Measurements from ENCODE around the gene ARHGAP8. TPM values are rescaled to one million over a fixed set of nuclear protein-coding genes. Genes with fewer than 3 reads are reported as not detected.

Gene ARHGAP8
- total and polyA plus RNA-seq, 2 of the 13 experiments (the other 11 are each of a cell fraction or from before 2014, with no cell fraction given), result 0.07 TPM; not detected in 1

GRCh38 chr22:44709881-44710392 is 42.4 kb upstream of the ARHGAP8 start:
- peaks cover 3% of the 10 kb centered on the region in 2 experiments; a peak in 4 of 5 replicates for H3K36me3 ChIP-seq (replicated peaks in 1 of 2; ENCODE audit: control insufficient read depth in 1 of 2, insufficient read depth in 2 of 2, low read length in 2 of 2)
- no TSS peak for BruUV-seq (replicated peaks)
- H3K9ac ChIP-seq (ENCODE audit: insufficient read depth, low read depth, low read length), result no peak overlapping the region
- TF ChIP-seq HOXA9 (CRISPR knock-in tag; IDR thresholded peaks at IDR 0.05; ENCODE audit: borderline replicate concordance), result no peak
- TF ChIP-seq ZBTB8A (CRISPR knock-in tag; IDR thresholded peaks at IDR 0.05; ENCODE audit: borderline replicate concordance, low read depth), result no peak
- TF ChIP-seq PHF8 (CRISPR knock-in tag; IDR thresholded peaks at IDR 0.05), result no peak
- no peak for TF ChIP-seq RBFOX2 (IDR thresholded peaks at IDR 0.05; ENCODE audit: low read depth, low read length)
- TF ChIP-seq PATZ1 (CRISPR knock-in tag; IDR thresholded peaks at IDR 0.05), result no peak
- no peak for TF ChIP-seq SRF (IDR thresholded peaks at IDR 0.05; ENCODE audit: low read depth, low read length)
- TF ChIP-seq RAD51 (IDR thresholded peaks at IDR 0.05; ENCODE audit: borderline replicate concordance), result no peak
- no peak for TF ChIP-seq CBX2 (IDR thresholded peaks at IDR 0.05; ENCODE audit: low read depth, low read length)
- no peak for TF ChIP-seq CBX2 (CRISPR knock-in tag; IDR thresholded peaks at IDR 0.05; ENCODE audit: low read depth)
- TF ChIP-seq, protein P1, sequence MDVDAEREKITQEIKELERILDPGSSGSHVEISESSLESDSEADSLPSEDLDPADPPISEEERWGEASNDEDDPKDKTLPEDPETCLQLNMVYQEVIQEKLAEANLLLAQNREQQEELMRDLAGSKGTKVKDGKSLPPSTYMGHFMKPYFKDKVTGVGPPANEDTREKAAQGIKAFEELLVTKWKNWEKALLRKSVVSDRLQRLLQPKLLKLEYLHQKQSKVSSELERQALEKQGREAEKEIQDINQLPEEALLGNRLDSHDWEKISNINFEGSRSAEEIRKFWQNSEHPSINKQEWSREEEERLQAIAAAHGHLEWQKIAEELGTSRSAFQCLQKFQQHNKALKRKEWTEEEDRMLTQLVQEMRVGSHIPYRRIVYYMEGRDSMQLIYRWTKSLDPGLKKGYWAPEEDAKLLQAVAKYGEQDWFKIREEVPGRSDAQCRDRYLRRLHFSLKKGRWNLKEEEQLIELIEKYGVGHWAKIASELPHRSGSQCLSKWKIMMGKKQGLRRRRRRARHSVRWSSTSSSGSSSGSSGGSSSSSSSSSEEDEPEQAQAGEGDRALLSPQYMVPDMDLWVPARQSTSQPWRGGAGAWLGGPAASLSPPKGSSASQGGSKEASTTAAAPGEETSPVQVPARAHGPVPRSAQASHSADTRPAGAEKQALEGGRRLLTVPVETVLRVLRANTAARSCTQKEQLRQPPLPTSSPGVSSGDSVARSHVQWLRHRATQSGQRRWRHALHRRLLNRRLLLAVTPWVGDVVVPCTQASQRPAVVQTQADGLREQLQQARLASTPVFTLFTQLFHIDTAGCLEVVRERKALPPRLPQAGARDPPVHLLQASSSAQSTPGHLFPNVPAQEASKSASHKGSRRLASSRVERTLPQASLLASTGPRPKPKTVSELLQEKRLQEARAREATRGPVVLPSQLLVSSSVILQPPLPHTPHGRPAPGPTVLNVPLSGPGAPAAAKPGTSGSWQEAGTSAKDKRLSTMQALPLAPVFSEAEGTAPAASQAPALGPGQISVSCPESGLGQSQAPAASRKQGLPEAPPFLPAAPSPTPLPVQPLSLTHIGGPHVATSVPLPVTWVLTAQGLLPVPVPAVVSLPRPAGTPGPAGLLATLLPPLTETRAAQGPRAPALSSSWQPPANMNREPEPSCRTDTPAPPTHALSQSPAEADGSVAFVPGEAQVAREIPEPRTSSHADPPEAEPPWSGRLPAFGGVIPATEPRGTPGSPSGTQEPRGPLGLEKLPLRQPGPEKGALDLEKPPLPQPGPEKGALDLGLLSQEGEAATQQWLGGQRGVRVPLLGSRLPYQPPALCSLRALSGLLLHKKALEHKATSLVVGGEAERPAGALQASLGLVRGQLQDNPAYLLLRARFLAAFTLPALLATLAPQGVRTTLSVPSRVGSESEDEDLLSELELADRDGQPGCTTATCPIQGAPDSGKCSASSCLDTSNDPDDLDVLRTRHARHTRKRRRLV (CRISPR knock-in tag; IDR thresholded peaks at IDR 0.05), result no peak
- TF ChIP-seq ZBTB42 (CRISPR knock-in tag; IDR thresholded peaks at IDR 0.05), result no peak
- no peak for TF ChIP-seq ZNF317 (CRISPR knock-in tag; IDR thresholded peaks at IDR 0.05)
- TF ChIP-seq ZIK1 (CRISPR knock-in tag; IDR thresholded peaks at IDR 0.05; ENCODE audit: borderline replicate concordance, low read depth), result no peak
- H3K27me3 ChIP-seq (ENCODE audit: control insufficient read depth in 1 of 2, insufficient read depth in 2 of 2, low read length in 2 of 2), result no peaks in the 10 kb centered on the region
- peaks cover 9% of the 10 kb centered on the region for H3K79me2 ChIP-seq (ENCODE audit: insufficient read depth, low read length)
- no peak overlapping the region for H3K27ac ChIP-seq (ENCODE audit: extremely low read length, insufficient read depth, low read length)
- no peak for DNase-seq (ENCODE audit: low spot score)
- peaks cover 34% of the 10 kb centered on the region for H3K4me1 ChIP-seq (ENCODE audit: insufficient read depth, low read length)
- CTCF ChIA-PET (ENCODE audit: low intra/inter-chr PET ratio, low total read pairs), result no interaction called here
- H2AFZ ChIP-seq (ENCODE audit: low read length), result no peak overlapping the region
- H3K4me2 ChIP-seq (ENCODE audit: low read depth, low read length), result no peak overlapping the region
- no peak overlapping the region for H3K4me3 ChIP-seq (replicated peaks in 1 of 3; ENCODE audit: insufficient read depth in 1 of 3, low read depth in 2 of 3, low read length in 3 of 3)
- peaks cover 5% of the 10 kb centered on the region; the same call in 1 of the 2 replicates for H4K20me1 ChIP-seq (ENCODE audit: insufficient read depth, low read length)
- no peak for FAIRE-seq
- POLR2A ChIA-PET, result no interaction called here
- WGBS (ENCODE audit: low lambda C conversion rate), result 86% methylated on average over 6 of the region's 12 CpGs
- no peak for ATAC-seq
- intact Hi-C loops (cut with micrococcal nuclease; ENCODE audit: unreplicated experiment), result no loop called here
- no peaks in the 10 kb centered on the region for H3K9me3 ChIP-seq (ENCODE audit: low read length)
- in situ Hi-C loops (cut with HindIII; ENCODE audit: extremely low pct_ligation_motif_present, low pct_unique_long_range_greater_than_20kb), result no loop called here
